Stimulated activated CD4-positive, alpha-beta T cell treated with anti-CD3 and anti-CD28 coated beads, Interleukin-4, amount 100 ng/mL, for 48 hours (primary cell): ENCODE results near the gene C10orf90.

Source experiments
- DNase-seq, 2 donors: peaks; one replicate each; pipeline ENCODE4 v3.0.0-alpha.2; 2020; ENCODE audit warnings: low read depth in 2 of 2

The C10orf90 gene

GRCh38 chr10:126459878-126460481 lies 210.5 kb downstream of the C10orf90 start:
- no peak for DNase-seq

- DNase-seq = no peak
Observed at GRCh38 chr10:126459032-126459831, 211.3 kb downstream of the C10orf90 start.

- DNase-seq = no peak
Observed at GRCh38 chr10:126458466-126458865, 212.0 kb downstream of the C10orf90 start.

GRCh38 chr10:126456632-126457031 lies 213.9 kb downstream of the C10orf90 start:
- DNase-seq = no peak

- DNase-seq = no peak
Observed at GRCh38 chr10:126455766-126456405, 214.6 kb downstream of the C10orf90 start.

- no peak for DNase-seq
Observed at GRCh38 chr10:126455036-126455765, 215.3 kb downstream of the C10orf90 start.

- no peak for DNase-seq
Observed at GRCh38 chr10:126454045-126454751, 216.3 kb downstream of the C10orf90 start.

- DNase-seq = no peak
Observed at GRCh38 chr10:126452245-126452644, 218.2 kb downstream of the C10orf90 start.

GRCh38 chr10:126448091-126448490 lies 222.4 kb downstream of the C10orf90 start:
- no peak for DNase-seq

GRCh38 chr10:126439942-126440341 lies 230.6 kb downstream of the C10orf90 start:
- DNase-seq = no peak

- no peak for DNase-seq
Observed at GRCh38 chr10:126438407-126438783, 232.1 kb downstream of the C10orf90 start.

GRCh38 chr10:126437635-126438406 lies 232.7 kb downstream of the C10orf90 start:
- DNase-seq = no peak

GRCh38 chr10:126434235-126434634 lies 236.3 kb downstream of the C10orf90 start:
- no peak for DNase-seq

GRCh38 chr10:126433351-126433750 lies 237.1 kb downstream of the C10orf90 start:
- no peak for DNase-seq

GRCh38 chr10:126432507-126432906 lies 238.0 kb downstream of the C10orf90 start:
- no peak for DNase-seq

GRCh38 chr10:126431816-126432215 lies 238.7 kb downstream of the C10orf90 start:
- no peak for DNase-seq

- DNase-seq = no peak
Observed at GRCh38 chr10:126430512-126430911, 240.0 kb downstream of the C10orf90 start.

- no peak for DNase-seq
Observed at GRCh38 chr10:126429275-126429674, 241.2 kb downstream of the C10orf90 start.

- DNase-seq = no peak
Observed at GRCh38 chr10:126425489-126426065, 244.9 kb downstream of the C10orf90 start.

GRCh38 chr10:126425032-126425431 lies 245.5 kb downstream of the C10orf90 start:
- no peak for DNase-seq
